NCI-H2196 (cell line): ENCODE measurements around the gene CEP72.
A peak's percentile ranks its signal among the peaks of the same experiment; 100 is the strongest.
"Not testable (repeated sequence)": the region's sequence is repeated elsewhere in the genome, so short reads cannot be mapped to it uniquely, and the experiment has no call there.

Source experiments
- DNase-seq: peaks from one replicate; lab custom pipeline; 2025; ENCODE audit not compliant: unreplicated experiment; lab: John Stamatoyannopoulos, UW

CEP72 gene

GRCh38 chr5:580436-580835 lies 31.7 kb upstream of the CEP72 start:
- no peak for DNase-seq

GRCh38 chr5:581266-581665 lies 30.9 kb upstream of the CEP72 start:
- DNase-seq, result no peak

- DNase-seq, result no peak
Measured at GRCh38 chr5:581941-582340, 30.2 kb upstream of the CEP72 start.

- not testable (repeated sequence) for DNase-seq
Measured at GRCh38 chr5:582445-582844, 29.7 kb upstream of the CEP72 start.

GRCh38 chr5:582936-583635 lies 29.1 kb upstream of the CEP72 start:
- no peak for DNase-seq

GRCh38 chr5:583645-584044 lies 28.5 kb upstream of the CEP72 start:
- DNase-seq, result no peak

- no peak for DNase-seq
Measured at GRCh38 chr5:584216-584615, 27.9 kb upstream of the CEP72 start.

- no peak for DNase-seq
Measured at GRCh38 chr5:584846-585245, 27.3 kb upstream of the CEP72 start.

- no peak for DNase-seq
Measured at GRCh38 chr5:585556-585955, 26.6 kb upstream of the CEP72 start.

GRCh38 chr5:585962-586628 lies 26.0 kb upstream of the CEP72 start:
- no peak for DNase-seq

- DNase-seq, result peak; percentile 52
Measured at GRCh38 chr5:586751-587285, 25.3 kb upstream of the CEP72 start.

GRCh38 chr5:587403-587802 lies 24.7 kb upstream of the CEP72 start:
- no peak for DNase-seq

GRCh38 chr5:588406-588995 lies 23.6 kb upstream of the CEP72 start:
- no peak for DNase-seq

GRCh38 chr5:589173-589572 lies 23.0 kb upstream of the CEP72 start:
- no peak for DNase-seq

GRCh38 chr5:589588-589987 lies 22.6 kb upstream of the CEP72 start:
- DNase-seq, result no peak

- no peak for DNase-seq
Measured at GRCh38 chr5:590346-590745, 21.8 kb upstream of the CEP72 start.

GRCh38 chr5:591746-592145 lies 20.4 kb upstream of the CEP72 start:
- DNase-seq, result no peak

GRCh38 chr5:592158-592557 lies 20.0 kb upstream of the CEP72 start:
- DNase-seq, result no peak

- DNase-seq, result no peak
Measured at GRCh38 chr5:593511-593910, 18.6 kb upstream of the CEP72 start.

- no peak for DNase-seq
Measured at GRCh38 chr5:594226-594860, 17.8 kb upstream of the CEP72 start.

- DNase-seq, result no peak
Measured at GRCh38 chr5:595285-595875, 16.8 kb upstream of the CEP72 start.
